ENCODE measurements around the gene MTFP1. TPM values are rescaled to one million over a fixed set of nuclear protein-coding genes. Genes with fewer than 3 reads are reported as not detected.

The MTFP1 gene
- total and polyA plus RNA-seq, 9 of the 15 experiments (the other 6 are each of a cell fraction or from before 2014, with no cell fraction given) = 10.7 to 52.0 (median 30.1) TPM

GRCh38 chr22:30393322-30393680, 32.3 kb upstream of the MTFP1 start:
- Histone ChIP-seq H3K79me2 (ENCODE audit: control insufficient read depth, insufficient read depth, low read length) (no peaks in the 10 kb centered on the region), H4K20me1 (replicated peaks; ENCODE audit: control insufficient read depth, insufficient read depth, low read length) (0 out of 2 replicates have a peak, but pooled peaks cover 2% of the 10 kb centered on the region), H3K9ac (ENCODE audit: insufficient read depth in 1 of 2, low read depth in 2 of 2, low read length in 2 of 2) (peak overlapping the region in 1 of 2 experiments; percentile 36; a peak in 2 of 4 replicates), H3K9me1 (ENCODE audit: control insufficient read depth, insufficient read depth, low read length) (no peaks in the 10 kb centered on the region), H3K27ac (ENCODE audit: extremely low read depth, low read depth, low read length) (no peak overlapping the region), H2AFZ (ENCODE audit: low read depth, low read length) (no peak overlapping the region), H3K4me3 (no peak overlapping the region), H3K4me2 (ENCODE audit: insufficient read depth, low read length) (no peak overlapping the region), H3K9me3 (replicated peaks; ENCODE audit: control insufficient read depth, insufficient read depth, low read depth, low read length) (peaks cover 8% of the 10 kb centered on the region; the same call in 1 of the 2 replicates), H3K4me1 (replicated peaks in 1 of 2; ENCODE audit: control insufficient read depth in 2 of 2, insufficient read depth in 2 of 2, low read length in 2 of 2) (peaks cover 9 to 33% of the 10 kb centered on the region in 2 experiments; a peak in 3 of 5 replicates), H3K36me3 (ENCODE audit: control insufficient read depth, insufficient read depth, low read length) (no peaks in the 10 kb centered on the region), H3K27me3 (ENCODE audit: control insufficient read depth in 2 of 2, insufficient read depth in 2 of 2, low read length in 2 of 2) (no peaks in the 10 kb centered on the region)
- in situ Hi-C loops (cut with MboI) (loop anchor here (5.0 to 25.0 kb wide), 5 partner anchors 34 to 362 kb away; partner anchors contain the start of genes MTFP1 and OSM), intact Hi-C loops (cut with micrococcal nuclease) (loop anchor here (5.0 kb wide), 2 partner anchors 54 to 364 kb away; no protein-coding TSS in a partner anchor)
- no peak for DNase-seq (ENCODE audit: extremely low read depth in 1 of 4, low spot score in 3 of 4)
- FAIRE-seq = no peak
- no peak for ATAC-seq
- BruUV-seq (replicated peaks) = no TSS peak
- ChIA-PET POLR2A (interaction anchor here (0.5 to 0.6 kb wide), 2 partner anchors 167 to 552 kb away, joined by 3 to 4 read pairs; no protein-coding TSS in a partner anchor), CTCF (ENCODE audit: low intra/inter-chr PET ratio) (no interaction called here)
- no peak for TF ChIP-seq NFYB (IDR thresholded peaks at IDR 0.05; ENCODE audit: extremely low read depth, insufficient read length)
- TF ChIP-seq FOXK2 (conservative IDR thresholded peaks at IDR 0.05 in 1 of 2, IDR thresholded peaks at IDR 0.05 in 1 of 2; ENCODE audit: low read depth in 2 of 2) = no peak
- TF ChIP-seq AFF1 (IDR thresholded peaks at IDR 0.05; ENCODE audit: low read depth in 1 of 2, partially characterized antibody in 2 of 2) = no peak
- 80% methylated on average over 6 of the region's 7 CpGs for WGBS (ENCODE audit: insufficient coverage, low coverage, missing lambda C conversion rate)
